PC-9 (cell line): ENCODE measurements around the gene CDC42BPA. TPM values are rescaled to one million over a fixed set of nuclear protein-coding genes. Genes with fewer than 3 reads are reported as not detected.

Experiments used
- BruUV-seq: library from RNA; stranded (reverse); fragments of 400-500 nt; replicated peaks from 2 replicates; lab custom pipeline; 2021; lab: Mats Ljungman, UMichigan
- CTCF ChIA-PET: fragments of 300-600 bp; sonication (Branson Sonifier 250); formaldehyde crosslinking; loops from one replicate; lab custom pipeline; 2022; ENCODE audit warnings: antibody characterized with exemption; lab: Charles Lee
- POLR2A ChIA-PET: fragments of 300-600 bp; sonication (Branson Sonifier 250); formaldehyde crosslinking; loops from one replicate; lab custom pipeline; 2022; ENCODE audit warnings: antibody characterized with exemption; ENCODE audit not compliant: unreplicated experiment; lab: Charles Lee
- DNase-seq, 2 experiments: peaks; one replicate each; pipeline versions ENCODE4 v3.0.0 to v3.0.0-alpha.2; 2015 to 2022; ENCODE audit warnings: mixed read lengths in 1 of 2
- H2AFZ ChIP-seq: fragments of 200-600 bp; sonication (generic); 2 replicates; pipeline ENCODE4 v1.8.1; 2017; ENCODE audit warnings: antibody characterized with exemption
- H3F3A ChIP-seq: fragments of 200-600 bp; sonication (generic); 2 replicates; pipeline ENCODE4 v1.8.1; 2017; ENCODE audit warnings: antibody characterized with exemption, mild to moderate bottlenecking, low read depth; ENCODE audit not compliant: insufficient read depth
- H3K27ac ChIP-seq: fragments of 200-600 bp; sonication (generic); 2 replicates; pipeline ENCODE4 v1.6.1; 2016; ENCODE audit warnings: mixed run types
- H3K27me3 ChIP-seq: fragments of 200-600 bp; sonication (generic); 2 replicates; pipeline ENCODE4 v1.6.1; 2016; ENCODE audit warnings: low read depth, mixed run types; ENCODE audit not compliant: insufficient read depth
- H3K36me3 ChIP-seq: fragments of 200-600 bp; sonication (generic); 2 replicates; pipeline ENCODE4 v1.6.1; 2016; ENCODE audit warnings: low read depth, mixed run types
- H3K4me1 ChIP-seq: fragments of 200-600 bp; sonication (generic); replicated peaks from 2 replicates; pipeline ENCODE4 v1.6.1; 2016; ENCODE audit warnings: mixed run types; ENCODE audit not compliant: insufficient read depth
- H3K4me2 ChIP-seq: fragments of 200-600 bp; sonication (generic); 2 replicates; pipeline ENCODE4 v1.6.1; 2017; ENCODE audit warnings: mixed run types
- H3K4me3 ChIP-seq: fragments of 200-600 bp; sonication (generic); 2 replicates; pipeline ENCODE4 v1.6.1; 2016; ENCODE audit warnings: mixed run types
- H3K79me2 ChIP-seq: fragments of 200-600 bp; sonication (generic); 2 replicates; pipeline ENCODE4 v1.6.1; 2017; ENCODE audit warnings: low read depth, mixed run types
- H3K9me2 ChIP-seq: fragments of 200-600 bp; sonication (generic); 2 replicates; pipeline ENCODE4 v1.8.1; 2017; ENCODE audit warnings: mild to moderate bottlenecking; ENCODE audit not compliant: insufficient read depth
- H3K9me3 ChIP-seq: fragments of 200-600 bp; sonication (generic); 2 replicates; pipeline ENCODE4 v1.8.1; 2016; ENCODE audit warnings: low read depth; ENCODE audit not compliant: insufficient read depth
- H4K20me1 ChIP-seq: fragments of 200-600 bp; sonication (generic); 2 replicates; pipeline ENCODE4 v1.8.1; 2017; ENCODE audit not compliant: insufficient read depth
- EZH2 ChIP-seq: fragments of 200-600 bp; sonication (generic); IDR thresholded peaks from 2 replicates; pipeline ENCODE4 v1.8.0; 2017; ENCODE audit warnings: antibody characterized with exemption, low read depth
- intact Hi-C: fragments of 100-400 bp; cut with micrococcal nuclease; formaldehyde crosslinking; loops from one replicate; pipeline ENCODE4 v1.10.0; 2022; ENCODE audit not compliant: unreplicated experiment
- total RNA-seq: library from RNA; stranded (reverse); gene quantifications from 2 replicates; pipeline ENCODE4 v1.2.3, GENCODE V29; 2021
- TF ChIP-seq, protein P1 (sequence below): fragments of 200-600 bp; sonication (generic); conservative IDR thresholded peaks from 2 replicates; pipeline ENCODE4 v1.6.1; 2017; ENCODE audit warnings: mixed run types, antibody characterized with exemption, mild to moderate bottlenecking, moderate library complexity

Gene CDC42BPA
- total RNA-seq, 1 experiment from 2014 or later = 47.5 TPM

GRCh38 chr1:226954777-226955176 lies 363.5 kb downstream of the CDC42BPA start:
- Histone ChIP-seq H3K4me1 (0 out of 2 replicates have a peak, but pooled peaks cover 10% of the 10 kb centered on the region), H3K79me2 (peaks cover 13% of the 10 kb centered on the region; the same call in 1 of the 2 replicates), H3K27ac (no peak overlapping the region), H3K4me2 (no peak overlapping the region), H3K9me3 (peaks cover 3% of the 10 kb centered on the region; the same call in 1 of the 2 replicates), H3K9me2 (no peaks in the 10 kb centered on the region), H2AFZ (no peak overlapping the region), H3K36me3 (no peaks in the 10 kb centered on the region), H3K4me3 (no peak overlapping the region), H3F3A (no peaks in the 10 kb centered on the region), H4K20me1 (0 out of 2 replicates have a peak, but pooled peaks cover 8% of the 10 kb centered on the region), H3K27me3 (no peaks in the 10 kb centered on the region)
- BruUV-seq = no TSS peak
- no peak for DNase-seq
- intact Hi-C loops = no loop called here
- ChIA-PET CTCF (no interaction called here), POLR2A (no interaction called here)
- no peak for TF ChIP-seq EZH2
- TF ChIP-seq, protein P1, sequence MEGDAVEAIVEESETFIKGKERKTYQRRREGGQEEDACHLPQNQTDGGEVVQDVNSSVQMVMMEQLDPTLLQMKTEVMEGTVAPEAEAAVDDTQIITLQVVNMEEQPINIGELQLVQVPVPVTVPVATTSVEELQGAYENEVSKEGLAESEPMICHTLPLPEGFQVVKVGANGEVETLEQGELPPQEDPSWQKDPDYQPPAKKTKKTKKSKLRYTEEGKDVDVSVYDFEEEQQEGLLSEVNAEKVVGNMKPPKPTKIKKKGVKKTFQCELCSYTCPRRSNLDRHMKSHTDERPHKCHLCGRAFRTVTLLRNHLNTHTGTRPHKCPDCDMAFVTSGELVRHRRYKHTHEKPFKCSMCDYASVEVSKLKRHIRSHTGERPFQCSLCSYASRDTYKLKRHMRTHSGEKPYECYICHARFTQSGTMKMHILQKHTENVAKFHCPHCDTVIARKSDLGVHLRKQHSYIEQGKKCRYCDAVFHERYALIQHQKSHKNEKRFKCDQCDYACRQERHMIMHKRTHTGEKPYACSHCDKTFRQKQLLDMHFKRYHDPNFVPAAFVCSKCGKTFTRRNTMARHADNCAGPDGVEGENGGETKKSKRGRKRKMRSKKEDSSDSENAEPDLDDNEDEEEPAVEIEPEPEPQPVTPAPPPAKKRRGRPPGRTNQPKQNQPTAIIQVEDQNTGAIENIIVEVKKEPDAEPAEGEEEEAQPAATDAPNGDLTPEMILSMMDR = no peak

GRCh38 chr1:226954337-226954736 lies 364.0 kb downstream of the CDC42BPA start:
- Histone ChIP-seq H3K27me3 (no peaks in the 10 kb centered on the region), H3K4me1 (0 out of 2 replicates have a peak, but pooled peaks cover 10% of the 10 kb centered on the region), H3K4me2 (no peak overlapping the region), H3K9me2 (no peaks in the 10 kb centered on the region), H3K36me3 (no peaks in the 10 kb centered on the region), H3K4me3 (no peak overlapping the region), H3K9me3 (peaks cover 3% of the 10 kb centered on the region; the same call in 1 of the 2 replicates), H2AFZ (no peak overlapping the region), H3K27ac (no peak overlapping the region), H3F3A (no peaks in the 10 kb centered on the region), H3K79me2 (peaks cover 16% of the 10 kb centered on the region; the same call in 1 of the 2 replicates), H4K20me1 (peaks cover 12% of the 10 kb centered on the region; the same call in 1 of the 2 replicates)
- TF ChIP-seq, protein P1 = no peak
- TF ChIP-seq EZH2 = no peak
- intact Hi-C loops = no loop called here
- ChIA-PET CTCF (no interaction called here), POLR2A (no interaction called here)
- DNase-seq = no peak
- BruUV-seq = no TSS peak

DNA sequence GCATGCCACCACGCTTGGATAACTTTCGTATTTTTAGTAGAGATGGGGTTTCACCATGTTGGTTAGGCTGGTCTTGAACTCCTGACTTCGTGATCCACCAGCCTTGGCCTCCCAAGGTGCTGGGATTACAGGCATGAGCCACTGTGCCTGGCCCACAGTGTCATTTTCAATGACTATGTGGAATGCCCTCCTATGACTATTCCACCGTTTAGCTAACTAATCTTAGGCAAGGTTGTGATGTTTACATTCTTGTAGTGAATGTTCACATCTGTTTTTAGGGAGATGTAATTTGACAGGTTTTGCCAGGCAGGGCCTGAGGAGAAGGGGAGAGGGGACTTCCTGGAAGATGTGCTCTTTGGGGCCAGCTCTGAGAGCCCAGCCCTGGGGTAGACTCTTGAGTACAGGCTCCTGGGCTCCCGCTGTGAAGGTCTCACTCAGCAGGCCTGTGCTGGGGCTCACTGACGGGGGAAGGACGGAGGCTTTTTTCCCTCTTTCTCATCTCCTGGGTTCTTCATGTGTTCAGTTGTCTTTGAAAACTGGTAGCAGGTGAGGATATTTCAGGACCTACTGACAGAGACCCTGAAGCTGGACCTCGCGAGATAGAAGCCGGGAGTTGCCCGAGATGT lies 365.0 kb downstream of the CDC42BPA start:
- intact Hi-C loops = no loop called here
- no peak overlapping the region for H3K4me3 ChIP-seq
- CTCF ChIA-PET = no interaction called here

More for the DNA sequence above, 365.0 kb downstream of the CDC42BPA start:
- POLR2A ChIA-PET = no interaction called here
- DNase-seq = no peak
- Histone ChIP-seq H3F3A (no peaks in the 10 kb centered on the region), H3K79me2 (peaks cover 25% of the 10 kb centered on the region), H3K36me3 (no peaks in the 10 kb centered on the region), H3K9me3 (no peaks in the 10 kb centered on the region), H3K27me3 (no peaks in the 10 kb centered on the region), H3K27ac (no peak overlapping the region), H4K20me1 (peaks cover 12% of the 10 kb centered on the region), H3K4me2 (no peak overlapping the region), H2AFZ (no peak overlapping the region), H3K9me2 (no peaks in the 10 kb centered on the region), H3K4me1 (0 out of 2 replicates have a peak, but pooled peaks cover 10% of the 10 kb centered on the region)
- TF ChIP-seq EZH2 = no peak
- TF ChIP-seq, protein P1 = no peak
- BruUV-seq = no TSS peak
